Measurements from ENCODE around the gene FBXW12.

GRCh38 chr3:48398701-48399386, 26.8 kb downstream of the FBXW12 start:
- TF ChIP-seq CTCF (IDR thresholded peaks at IDR 0.05) (no peak), POLR2A (IDR thresholded peaks at IDR 0.05) (no peak), EP300 (IDR thresholded peaks at IDR 0.05) (no peak)

All from ovary (tissue), 3 donors.